Measurements from ENCODE around the gene PTPN6. TPM values are rescaled to one million over a fixed set of nuclear protein-coding genes. Genes with fewer than 3 reads are reported as not detected.
A peak's percentile ranks its signal among the peaks of the same experiment; 100 is the strongest.

Gene PTPN6
- total and polyA plus RNA-seq, 9 donors: 4.6 to 25.3 (median 9.8) TPM

DNA sequence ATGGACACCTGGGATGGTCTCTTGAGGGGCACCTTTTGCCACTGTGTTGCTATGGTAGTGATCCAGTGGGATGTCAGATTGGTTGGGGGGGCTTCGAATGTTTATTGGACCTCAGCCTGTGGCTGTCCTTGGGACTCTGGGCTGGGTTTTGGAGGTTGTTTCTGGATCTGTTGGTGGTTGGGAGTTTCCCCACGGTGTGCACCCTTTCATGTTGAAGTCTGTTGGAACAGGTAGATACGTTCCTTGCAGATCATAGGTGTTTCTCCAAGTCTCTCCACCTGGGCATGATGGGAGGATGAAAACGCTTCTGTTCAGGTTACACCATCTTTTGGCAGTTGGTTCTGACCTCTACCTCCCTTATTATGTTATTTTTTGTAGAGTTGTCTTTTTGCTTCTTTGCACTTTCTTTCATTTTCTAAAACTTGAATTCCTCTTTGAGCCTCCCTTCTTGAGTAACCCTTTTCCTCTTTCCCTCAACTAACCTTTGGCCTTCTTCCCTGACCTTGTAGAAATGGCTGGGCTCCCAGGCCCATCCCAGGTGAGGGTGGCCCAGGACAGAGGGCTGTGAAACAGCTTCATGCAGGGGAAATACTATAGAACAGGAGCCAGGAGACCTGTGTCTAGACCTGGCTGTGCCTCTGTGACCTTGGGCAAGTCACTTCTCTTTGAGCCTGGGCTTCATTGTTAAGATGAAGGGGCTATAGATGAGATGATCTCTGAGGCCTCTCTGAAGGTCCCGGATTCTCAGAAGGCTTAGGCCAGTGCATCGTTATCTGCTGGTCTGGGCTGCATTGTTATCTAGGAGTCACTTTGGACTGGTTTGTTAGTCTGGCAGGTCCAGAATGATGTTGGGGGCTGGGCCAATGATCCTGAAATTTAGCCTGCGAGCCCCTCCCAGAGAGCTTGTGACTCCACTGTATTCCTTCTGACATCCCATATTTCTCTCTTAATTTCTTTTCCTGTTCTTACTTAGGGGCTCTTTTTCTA lies 21.4 kb upstream of the PTPN6 start:
- Histone ChIP-seq H3K9me3 (no peaks in the 10 kb centered on the region), H3K4me1 (ENCODE audit: insufficient read depth) (peaks cover 23% of the 10 kb centered on the region), H3K36me3 (no peaks in the 10 kb centered on the region), H3K27ac (peak overlapping the region; percentile 95 to 99), H3K4me3 (peak overlapping the region; percentile 74), H3K27me3 (no peaks in the 10 kb centered on the region)
- peak in 2 of 5 donors; percentile 36 to 40 for DNase-seq
- no peak for TF ChIP-seq EP300 (IDR thresholded peaks at IDR 0.05)
- TF ChIP-seq POLR2A (IDR thresholded peaks at IDR 0.05): no peak
- TF ChIP-seq, protein P1, sequence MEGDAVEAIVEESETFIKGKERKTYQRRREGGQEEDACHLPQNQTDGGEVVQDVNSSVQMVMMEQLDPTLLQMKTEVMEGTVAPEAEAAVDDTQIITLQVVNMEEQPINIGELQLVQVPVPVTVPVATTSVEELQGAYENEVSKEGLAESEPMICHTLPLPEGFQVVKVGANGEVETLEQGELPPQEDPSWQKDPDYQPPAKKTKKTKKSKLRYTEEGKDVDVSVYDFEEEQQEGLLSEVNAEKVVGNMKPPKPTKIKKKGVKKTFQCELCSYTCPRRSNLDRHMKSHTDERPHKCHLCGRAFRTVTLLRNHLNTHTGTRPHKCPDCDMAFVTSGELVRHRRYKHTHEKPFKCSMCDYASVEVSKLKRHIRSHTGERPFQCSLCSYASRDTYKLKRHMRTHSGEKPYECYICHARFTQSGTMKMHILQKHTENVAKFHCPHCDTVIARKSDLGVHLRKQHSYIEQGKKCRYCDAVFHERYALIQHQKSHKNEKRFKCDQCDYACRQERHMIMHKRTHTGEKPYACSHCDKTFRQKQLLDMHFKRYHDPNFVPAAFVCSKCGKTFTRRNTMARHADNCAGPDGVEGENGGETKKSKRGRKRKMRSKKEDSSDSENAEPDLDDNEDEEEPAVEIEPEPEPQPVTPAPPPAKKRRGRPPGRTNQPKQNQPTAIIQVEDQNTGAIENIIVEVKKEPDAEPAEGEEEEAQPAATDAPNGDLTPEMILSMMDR (IDR thresholded peaks at IDR 0.05): no peak
- intact Hi-C loops (cut with DNase I): loop anchor here in 1 of 4 donors (5.0 kb wide), 1 partner anchor 57 kb away; the partner anchor contains the start of gene SPSB2
- WGBS, 3 donors: 15 to 21% (median 19%) methylated on average over 7 of the region's 7 CpGs

DNA sequence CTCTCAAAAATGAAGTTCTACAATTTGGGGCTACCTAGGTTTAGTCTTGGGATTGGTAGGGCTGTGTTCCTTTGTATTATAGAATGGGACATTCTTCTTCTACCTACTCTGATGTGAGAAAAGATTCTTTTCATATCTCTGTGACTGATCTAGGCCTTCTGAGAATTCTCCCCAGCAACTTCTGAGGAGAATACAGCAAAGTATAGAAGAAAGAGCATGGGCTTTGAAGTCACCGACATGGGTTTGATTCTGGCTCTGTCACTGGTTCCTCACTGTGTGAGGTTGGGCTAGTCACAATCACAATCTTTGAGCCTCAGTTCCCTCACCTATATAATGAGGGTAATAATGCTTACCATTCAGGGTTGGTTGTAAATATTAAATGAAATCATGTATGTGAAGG lies 18.4 kb upstream of the PTPN6 start:
- Histone ChIP-seq H3K27me3 (no peaks in the 10 kb centered on the region), H3K36me3 (no peaks in the 10 kb centered on the region), H3K27ac (no peak overlapping the region), H3K9me3 (no peaks in the 10 kb centered on the region), H3K4me3 (no peak overlapping the region), H3K4me1 (ENCODE audit: insufficient read depth) (peaks cover 12% of the 10 kb centered on the region)
- 44 to 55% (median 49%) methylated on average over 1 of the region's 1 CpG for WGBS, 3 donors
- intact Hi-C loops (cut with DNase I): no loop called here
- TF ChIP-seq, protein P1 (IDR thresholded peaks at IDR 0.05): no peak
- TF ChIP-seq EP300 (IDR thresholded peaks at IDR 0.05) (no peak), POLR2A (IDR thresholded peaks at IDR 0.05) (no peak)
- no peak for DNase-seq

DNA sequence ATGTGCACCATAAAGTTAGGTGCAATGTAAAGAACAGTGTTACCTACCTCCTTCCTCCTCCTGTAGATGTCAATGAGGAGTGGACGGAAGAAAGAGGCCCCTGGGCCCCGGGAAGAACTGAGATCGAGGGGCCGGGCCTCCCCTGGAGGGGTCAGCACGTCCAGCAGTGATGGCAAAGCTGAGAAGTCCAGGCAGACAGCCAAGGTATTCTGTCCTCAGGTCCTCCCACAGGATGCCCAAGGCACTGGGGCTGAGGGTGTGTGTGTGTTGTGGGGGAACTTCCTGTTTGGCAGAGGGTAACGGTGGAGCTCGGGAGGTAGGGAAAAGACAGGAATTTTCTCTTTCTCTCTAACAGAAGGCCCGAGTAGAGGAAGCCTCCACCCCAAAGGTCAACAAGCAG lies 17.0 kb upstream of the PTPN6 start:
- peaks cover 21% of the 10 kb centered on the region for H3K4me1 ChIP-seq (ENCODE audit: insufficient read depth)
- H3K4me3 ChIP-seq: no peak overlapping the region
- DNase-seq: peak in 3 of 5 donors; percentile 54 to 61 (median 58)
- intact Hi-C loops (cut with DNase I): no loop called here
- no peak for TF ChIP-seq POLR2A (IDR thresholded peaks at IDR 0.05)
- no peak for TF ChIP-seq EP300 (IDR thresholded peaks at IDR 0.05)
- TF ChIP-seq, protein P1 (IDR thresholded peaks at IDR 0.05): no peak
- H3K9me3 ChIP-seq: no peaks in the 10 kb centered on the region
- H3K27me3 ChIP-seq: no peaks in the 10 kb centered on the region
- no peaks in the 10 kb centered on the region for H3K36me3 ChIP-seq
- peak overlapping the region in 1 of 2 donors; percentile 13 for H3K27ac ChIP-seq
- WGBS, 3 donors: 7 to 10% (median 8%) methylated on average over 8 of the region's 8 CpGs

DNA sequence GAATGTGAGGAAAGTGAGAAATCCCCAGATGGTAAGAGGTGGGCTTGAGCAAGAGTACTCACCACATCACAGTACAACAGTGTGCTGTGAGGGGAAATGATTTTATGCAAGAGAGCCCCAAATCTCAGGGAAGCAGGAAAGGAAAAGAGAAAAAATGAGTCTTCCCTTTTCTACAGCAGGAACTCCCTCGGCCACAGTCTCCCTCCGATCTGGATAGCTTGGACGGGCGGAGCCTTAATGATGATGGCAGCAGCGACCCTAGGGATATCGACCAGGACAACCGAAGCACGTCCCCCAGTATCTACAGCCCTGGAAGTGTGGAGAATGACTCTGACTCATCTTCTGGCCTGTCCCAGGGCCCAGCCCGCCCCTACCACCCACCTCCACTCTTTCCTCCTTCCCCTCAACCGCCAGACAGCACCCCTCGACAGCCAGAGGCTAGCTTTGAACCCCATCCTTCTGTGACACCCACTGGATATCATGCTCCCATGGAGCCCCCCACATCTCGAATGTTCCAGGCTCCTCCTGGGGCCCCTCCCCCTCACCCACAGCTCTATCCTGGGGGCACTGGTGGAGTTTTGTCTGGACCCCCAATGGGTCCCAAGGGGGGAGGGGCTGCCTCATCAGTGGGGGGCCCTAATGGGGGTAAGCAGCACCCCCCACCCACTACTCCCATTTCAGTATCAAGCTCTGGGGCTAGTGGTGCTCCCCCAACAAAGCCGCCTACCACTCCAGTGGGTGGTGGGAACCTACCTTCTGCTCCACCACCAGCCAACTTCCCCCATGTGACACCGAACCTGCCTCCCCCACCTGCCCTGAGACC lies 15.6 kb upstream of the PTPN6 start:
- Histone ChIP-seq H3K4me1 (ENCODE audit: insufficient read depth) (peaks cover 17% of the 10 kb centered on the region), H3K27ac (no peak overlapping the region), H3K9me3 (no peaks in the 10 kb centered on the region), H3K27me3 (no peaks in the 10 kb centered on the region), H3K36me3 (no peaks in the 10 kb centered on the region), H3K4me3 (no peak overlapping the region)
- DNase-seq: peak in 3 of 5 donors; percentile 28 to 62 (median 56)
- intact Hi-C loops (cut with DNase I): no loop called here
- 50 to 56% (median 53%) methylated on average over 14 of the region's 14 CpGs for WGBS, 3 donors
- TF ChIP-seq, protein P1 (IDR thresholded peaks at IDR 0.05): no peak
- TF ChIP-seq POLR2A (IDR thresholded peaks at IDR 0.05): no peak
- TF ChIP-seq EP300 (IDR thresholded peaks at IDR 0.05): no peak
